K562 (cell line): ENCODE results near the gene ZMYND8. TPM values are rescaled to one million over a fixed set of nuclear protein-coding genes. Genes with fewer than 3 reads are reported as not detected.
"Not testable (repeated sequence)": the region's sequence is repeated elsewhere in the genome, so short reads cannot be mapped to it uniquely, and the experiment has no call there.

Source experiments
- ATAC-seq: fragments of 200-7000 bp; cut with Tn5 transposase; 3 replicates; pipeline ENCODE4 v1.9.1; 2020; ENCODE audit warnings: moderate library complexity
- BruUV-seq: library from RNA; stranded (reverse); fragments of 400-500 nt; replicated peaks from 2 replicates; lab custom pipeline; 2021; lab: Mats Ljungman, UMichigan
- CTCF ChIA-PET: fragments of 300-600 bp; formaldehyde crosslinking; extraction: SDS; loops from one replicate; lab custom pipeline; 2021; ENCODE audit warnings: low intra/inter-chr PET ratio; lab: Yijun Ruan, JAX
- POLR2A ChIA-PET: fragments of 300-600, 350-650 bp; sonication (Branson Sonifier 250); formaldehyde crosslinking; extraction: SDS; loops from one replicate; lab custom pipeline; 2021; ENCODE audit warnings: antibody characterized with exemption, inconsistent platforms; lab: Yijun Ruan, JAX
- DNase-seq, 4 experiments: peaks; one replicate each; pipeline versions ENCODE4 v3.0.0 to v3.0.0-alpha.2; 2011 to 2018; ENCODE audit warnings: low spot score in 3 of 4, mixed read lengths in 3 of 4; ENCODE audit errors: extremely low read depth in 1 of 4
- FAIRE-seq: peaks from 2 replicates; lab custom pipeline; 2011; peaks lifted over from hg19 to GRCh38; lab: Jason Lieb, UNC
- H2AFZ ChIP-seq: 2 replicates; pipeline ENCODE4 v1.6.0; 2011; ENCODE audit warnings: low read depth, low read length, control low read depth, inconsistent platforms
- H3K27ac ChIP-seq: fragments of 200-600 bp; 3 replicates; pipeline ENCODE4 v1.8.0; 2011; ENCODE audit warnings: low read depth, mild to moderate bottlenecking, control low read depth, inconsistent platforms, low read length, moderate library complexity, mixed read lengths; ENCODE audit errors: extremely low read depth
- H3K27me3 ChIP-seq, 2 experiments: fragments of 300-600 bp in 1 of 2; 2 replicates in 1 of 2; 3 replicates in 1 of 2; pipeline versions ENCODE4 v1.6.0 to v1.8.0; 2011; ENCODE audit warnings: inconsistent platforms in 2 of 2, low read length in 2 of 2, mild to moderate bottlenecking in 1 of 2, mixed read lengths in 1 of 2, moderate library complexity in 1 of 2; ENCODE audit not compliant: control insufficient read depth in 2 of 2, insufficient read depth in 2 of 2
- H3K36me3 ChIP-seq: fragments of 300-600 bp; 3 replicates; pipeline ENCODE4 v1.8.0; 2011; ENCODE audit warnings: mild to moderate bottlenecking, low read length, inconsistent platforms; ENCODE audit not compliant: control insufficient read depth, insufficient read depth
- H3K4me1 ChIP-seq, 2 experiments: fragments of 200-600 bp in 1 of 2; replicated peaks in 1 of 2; 2 replicates in 1 of 2; 3 replicates in 1 of 2; pipeline versions ENCODE4 v1.5.1 to v1.8.0; 2011; ENCODE audit warnings: inconsistent platforms in 2 of 2, low read length in 2 of 2, mild to moderate bottlenecking in 1 of 2, mixed read lengths in 1 of 2, moderate library complexity in 1 of 2; ENCODE audit not compliant: control insufficient read depth in 2 of 2, insufficient read depth in 2 of 2
- H3K4me2 ChIP-seq: 2 replicates; pipeline ENCODE4 v1.6.1; 2011; ENCODE audit warnings: low read length, control low read depth, inconsistent platforms, mixed read lengths; ENCODE audit not compliant: insufficient read depth
- H3K4me3 ChIP-seq: fragments of 200-600 bp; sonication (generic), shearing (Covaris generic); 2 replicates; pipeline ENCODE4 v1.5.1; 2016; ENCODE audit warnings: control low read depth, inconsistent platforms
- H3K79me2 ChIP-seq: fragments of 200-600 bp; 3 replicates; pipeline ENCODE4 v1.8.0; 2011; ENCODE audit warnings: low read length, inconsistent platforms; ENCODE audit not compliant: control insufficient read depth, insufficient read depth
- H3K9ac ChIP-seq, 2 experiments: 2 replicates each; pipeline versions ENCODE4 v1.6.0 to v1.6.1; 2011; ENCODE audit warnings: low read depth in 2 of 2, low read length in 2 of 2, control low read depth in 1 of 2, inconsistent platforms in 1 of 2, mild to moderate bottlenecking in 1 of 2, mixed read lengths in 1 of 2; ENCODE audit not compliant: insufficient read depth in 1 of 2
- H3K9me1 ChIP-seq: one replicate; pipeline ENCODE4 v1.6.0; 2011; ENCODE audit warnings: inconsistent platforms, mild to moderate bottlenecking, low read length, moderate library complexity; ENCODE audit not compliant: control insufficient read depth, insufficient read depth
- H3K9me3 ChIP-seq: replicated peaks from 2 replicates; pipeline ENCODE4 v1.5.1; 2011; ENCODE audit warnings: low read depth, low read length, inconsistent platforms; ENCODE audit not compliant: control insufficient read depth, insufficient read depth
- H4K20me1 ChIP-seq: replicated peaks from 2 replicates; pipeline ENCODE4 v1.6.1; 2011; ENCODE audit warnings: low read length, inconsistent platforms, mixed read lengths; ENCODE audit not compliant: control insufficient read depth, insufficient read depth
- EWSR1 ChIP-seq: fragments of 450-650 bp; IDR thresholded peaks from 2 replicates; pipeline ENCODE4 v1.6.1; 2018; ENCODE audit warnings: borderline replicate concordance, mild to moderate bottlenecking, low read depth, moderate library complexity; ENCODE audit not compliant: partially characterized antibody
- ZNF121 ChIP-seq: sonication (generic); formaldehyde crosslinking; conservative IDR thresholded peaks from 2 replicates; pipeline ENCODE4 v1.8.0; 2022; ENCODE audit warnings: missing genetic modification reagents
- WGBS: fragments of 100-300 bp; shearing (Covaris generic); methylation state at CpG from one replicate; pipeline ENCODE4 v1.1.6; 2016; ENCODE audit warnings: low coverage, mixed read lengths; ENCODE audit not compliant: insufficient coverage; ENCODE audit errors: missing lambda C conversion rate; 5-methylcytosine and 5-hydroxymethylcytosine counted together
- in situ Hi-C: fragments of 300-500 bp; cut with MboI; formaldehyde crosslinking; loops from 4 replicates; pipeline ENCODE4 v1.15.0; 2018; ENCODE audit warnings: inconsistent platforms, mixed read lengths
- intact Hi-C: fragments of 100-400 bp; cut with micrococcal nuclease; formaldehyde crosslinking; loops from 2 replicates; pipeline ENCODE4 v1.14.2; 2022
- polyA plus RNA-seq, 8 experiments: library from polyadenylated mRNA; depleted of rRNA in 4 of 8; stranded (reverse) in 5 of 8; unstranded in 3 of 8; fragments of >200 nt; fragmentation: Nextera tagmentation in 2 of 8; fragmentation: Illumina TruSeq in 1 of 8; extraction: Ambion mirVana in 2 of 8; extraction: Trizol in 1 of 8; gene quantifications; 2 replicates each; pipeline versions ENCODE4 v1.2.1 to v1.2.3, GENCODE V29; 2011 to 2014; ENCODE audit warnings: inconsistent platforms in 1 of 8, missing spikeins in 1 of 8
- total RNA-seq, 7 experiments: library from RNA; depleted of rRNA in 6 of 7; stranded (reverse); fragments of >200 nt in 6 of 7; fragmentation: Illumina TruSeq in 2 of 7; extraction: Trizol in 2 of 7; gene quantifications; 2 replicates each; pipeline versions ENCODE4 v1.2.1 to v1.2.3, GENCODE V29; 2011 to 2021; ENCODE audit warnings: low replicate concordance in 1 of 7
- TF ChIP-seq, protein P1 (sequence below), 3 experiments: fragments of 200-800 bp in 1 of 3; fragments of 250-450 bp in 1 of 3; fragments of 450-650 bp in 1 of 3; sonication (Bioruptor Pico) in 1 of 3; sonication (Bioruptor generic) in 1 of 3; formaldehyde crosslinking in 1 of 3; IDR thresholded peaks; 2 replicates each; pipeline versions ENCODE4 v1.6.1 to v1.8.0; 2016 to 2022; ENCODE audit warnings: mild to moderate bottlenecking in 2 of 3, missing genetic modification characterization in 2 of 3, missing compliant biosample characterization in 1 of 3, moderate library complexity in 1 of 3

The ZMYND8 gene
- total and polyA plus RNA-seq, 9 of the 15 experiments (the other 6 are each of a cell fraction or from before 2014, with no cell fraction given), result 31.8 to 148 (median 71.9) TPM

DNA sequence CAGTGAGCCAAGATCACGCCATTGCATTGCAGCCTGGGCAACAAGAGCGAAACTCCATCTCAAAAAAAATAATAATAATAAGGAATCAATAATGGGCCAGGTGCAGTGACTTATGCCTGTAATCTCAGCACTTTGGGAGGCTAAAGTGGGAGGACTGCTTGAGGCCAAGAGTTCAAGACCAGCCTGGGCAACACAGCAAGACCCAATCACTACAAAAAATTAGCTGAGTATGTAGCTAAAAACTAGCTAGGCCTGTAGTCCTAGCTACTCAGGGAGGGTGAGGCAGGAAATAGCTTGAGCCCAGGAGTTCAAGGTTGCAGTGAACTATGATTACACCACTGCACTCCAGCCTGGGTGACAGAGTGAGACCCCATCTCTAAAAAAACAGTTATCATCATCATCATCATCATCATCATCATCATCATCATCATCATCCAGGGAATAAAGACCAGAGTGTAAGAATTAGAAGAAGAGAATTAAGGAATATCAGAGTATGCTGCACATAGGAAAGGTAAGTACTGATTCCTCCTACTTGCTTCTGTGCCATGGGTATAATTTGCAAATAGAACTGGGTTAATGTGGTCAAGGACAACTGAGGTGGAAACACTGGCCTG lies 95.2 kb downstream of the ZMYND8 start:
- Histone ChIP-seq H3K79me2 (peaks cover 96% of the 10 kb centered on the region), H3K36me3 (peaks cover 95% of the 10 kb centered on the region), H4K20me1 (peaks cover 38% of the 10 kb centered on the region)
- 97% methylated on average over 2 of the region's 2 CpGs for WGBS
- H3K27ac ChIP-seq, H3K4me1 ChIP-seq, FAIRE-seq, H3K9me3 ChIP-seq, H2AFZ ChIP-seq, H3K9me1 ChIP-seq, H3K27me3 ChIP-seq, H3K4me3 ChIP-seq, H3K9ac ChIP-seq, BruUV-seq, ATAC-seq, DNase-seq, intact Hi-C loops, H3K4me2 ChIP-seq, in situ Hi-C loops: not testable (repeated sequence)
- POLR2A ChIA-PET, result interaction anchor here (0.8 kb wide), 1 partner anchor 125 kb away, joined by 3 read pairs; no protein-coding TSS in a partner anchor
- TF ChIP-seq, protein P1, sequence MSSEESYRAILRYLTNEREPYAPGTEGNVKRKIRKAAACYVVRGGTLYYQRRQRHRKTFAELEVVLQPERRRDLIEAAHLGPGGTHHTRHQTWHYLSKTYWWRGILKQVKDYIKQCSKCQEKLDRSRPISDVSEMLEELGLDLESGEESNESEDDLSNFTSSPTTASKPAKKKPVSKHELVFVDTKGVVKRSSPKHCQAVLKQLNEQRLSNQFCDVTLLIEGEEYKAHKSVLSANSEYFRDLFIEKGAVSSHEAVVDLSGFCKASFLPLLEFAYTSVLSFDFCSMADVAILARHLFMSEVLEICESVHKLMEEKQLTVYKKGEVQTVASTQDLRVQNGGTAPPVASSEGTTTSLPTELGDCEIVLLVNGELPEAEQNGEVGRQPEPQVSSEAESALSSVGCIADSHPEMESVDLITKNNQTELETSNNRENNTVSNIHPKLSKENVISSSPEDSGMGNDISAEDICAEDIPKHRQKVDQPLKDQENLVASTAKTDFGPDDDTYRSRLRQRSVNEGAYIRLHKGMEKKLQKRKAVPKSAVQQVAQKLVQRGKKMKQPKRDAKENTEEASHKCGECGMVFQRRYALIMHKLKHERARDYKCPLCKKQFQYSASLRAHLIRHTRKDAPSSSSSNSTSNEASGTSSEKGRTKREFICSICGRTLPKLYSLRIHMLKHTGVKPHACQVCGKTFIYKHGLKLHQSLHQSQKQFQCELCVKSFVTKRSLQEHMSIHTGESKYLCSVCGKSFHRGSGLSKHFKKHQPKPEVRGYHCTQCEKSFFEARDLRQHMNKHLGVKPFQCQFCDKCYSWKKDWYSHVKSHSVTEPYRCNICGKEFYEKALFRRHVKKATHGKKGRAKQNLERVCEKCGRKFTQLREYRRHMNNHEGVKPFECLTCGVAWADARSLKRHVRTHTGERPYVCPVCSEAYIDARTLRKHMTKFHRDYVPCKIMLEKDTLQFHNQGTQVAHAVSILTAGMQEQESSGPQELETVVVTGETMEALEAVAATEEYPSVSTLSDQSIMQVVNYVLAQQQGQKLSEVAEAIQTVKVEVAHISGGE (CRISPR knock-in tag; IDR thresholded peaks at IDR 0.05), result peak in 1 of 3 experiments; percentile 10; a peak in 2 of 6 replicates
- peak; percentile 25; the same call in 1 of the 2 replicates for TF ChIP-seq ZNF121
- peak; percentile 26 for TF ChIP-seq EWSR1
- CTCF ChIA-PET, result interaction anchor here (0.5 kb wide), 1 partner anchor 20 kb away, joined by 6 read pairs; no protein-coding TSS in a partner anchor
